GM12878 (cell line): ENCODE measurements around the gene LEKR1. TPM values are rescaled to one million over a fixed set of nuclear protein-coding genes. Genes with fewer than 3 reads are reported as not detected.

Experiments used
- ATAC-seq: fragments of 200-7000 bp; cut with Tn5 transposase; 3 replicates; pipeline ENCODE4 v1.9.1; 2020; ENCODE audit warnings: mild to moderate bottlenecking, moderate library complexity
- BruUV-seq: library from RNA; stranded (reverse); fragments of 400-500 nt; replicated peaks from 2 replicates; lab custom pipeline; 2021; lab: Mats Ljungman, UMichigan
- CTCF ChIA-PET: fragments of 300-600 bp; sonication (Branson Sonifier 250); formaldehyde crosslinking; extraction: SDS; loops from one replicate; lab custom pipeline; 2021; ENCODE audit warnings: inconsistent platforms; lab: Yijun Ruan, JAX
- POLR2A ChIA-PET: fragments of 350-600 bp; formaldehyde crosslinking; extraction: SDS; loops from one replicate; lab custom pipeline; 2021; ENCODE audit warnings: inconsistent platforms; lab: Charles Lee
- RAD21 ChIA-PET: fragments of 300-600 bp; sonication (Branson Sonifier 250); formaldehyde crosslinking; loops from one replicate; lab custom pipeline; 2023; ENCODE audit warnings: antibody characterized with exemption; ENCODE audit not compliant: unreplicated experiment; lab: Charles Lee
- SMC1A ChIA-PET: fragments of 300-600 bp; sonication (Branson Sonifier 250); formaldehyde crosslinking; loops from one replicate; lab custom pipeline; 2023; ENCODE audit not compliant: unreplicated experiment, uncharacterized antibody; lab: Charles Lee
- DNase-seq: peaks from one replicate; pipeline ENCODE4 v3.0.0-alpha.2; 2011; ENCODE audit warnings: low read depth, low spot score
- FAIRE-seq: peaks from 3 replicates; lab custom pipeline; 2011; peaks lifted over from hg19 to GRCh38; lab: Jason Lieb, UNC
- H2AFZ ChIP-seq: 2 replicates; pipeline ENCODE4 v1.6.0; 2011; ENCODE audit warnings: low read depth, low read length, control low read depth; ENCODE audit not compliant: control insufficient read depth
- H3K27ac ChIP-seq: 2 replicates; pipeline ENCODE4 v1.5.1; 2011; ENCODE audit warnings: control low read depth; ENCODE audit not compliant: control insufficient read depth, insufficient read depth
- H3K27me3 ChIP-seq, 2 experiments: replicated peaks in 1 of 2; 2 replicates each; pipeline versions ENCODE4 v1.6.0 to v1.6.1; 2011; ENCODE audit warnings: low read length in 1 of 2; ENCODE audit not compliant: control insufficient read depth in 2 of 2, insufficient read depth in 2 of 2
- H3K36me3 ChIP-seq, 2 experiments: 2 replicates each; pipeline ENCODE4 v1.5.1; 2011; ENCODE audit warnings: low read length in 1 of 2; ENCODE audit not compliant: control insufficient read depth in 2 of 2, insufficient read depth in 2 of 2
- H3K4me1 ChIP-seq: 2 replicates; pipeline ENCODE4 v1.6.1; 2011; ENCODE audit warnings: mild to moderate bottlenecking, low read length, moderate library complexity, mixed read lengths; ENCODE audit not compliant: control insufficient read depth, insufficient read depth
- H3K4me2 ChIP-seq: 2 replicates; pipeline ENCODE4 v1.6.0; 2011; ENCODE audit warnings: control low read depth; ENCODE audit not compliant: control insufficient read depth, insufficient read depth
- H3K4me3 ChIP-seq: fragments of 200-600 bp; sonication (generic); 2 replicates; pipeline ENCODE4 v1.5.1; 2016
- H3K79me2 ChIP-seq: 2 replicates; pipeline ENCODE4 v1.6.0; 2011; ENCODE audit warnings: low read length; ENCODE audit not compliant: control insufficient read depth, insufficient read depth
- H3K9ac ChIP-seq: 2 replicates; pipeline ENCODE4 v1.8.0; 2011; ENCODE audit warnings: low read length, control low read depth, mixed read lengths; ENCODE audit not compliant: control insufficient read depth, insufficient read depth
- H3K9me3 ChIP-seq: replicated peaks from 3 replicates; pipeline ENCODE4 v1.5.1; 2011; ENCODE audit warnings: mild to moderate bottlenecking, low read length; ENCODE audit not compliant: control insufficient read depth, insufficient read depth
- H4K20me1 ChIP-seq: 2 replicates; pipeline ENCODE4 v1.6.0; 2011; ENCODE audit not compliant: control insufficient read depth, insufficient read depth
- ATF2 ChIP-seq: IDR thresholded peaks from 2 replicates; pipeline ENCODE4 v1.6.1; 2012; ENCODE audit warnings: low read length, inconsistent platforms
- CREM ChIP-seq: IDR thresholded peaks from 2 replicates; pipeline ENCODE4 v1.6.1; 2014; ENCODE audit warnings: antibody characterized with exemption, low read depth
- FOXM1 ChIP-seq: IDR thresholded peaks from 2 replicates; pipeline ENCODE4 v1.6.1; 2012; ENCODE audit warnings: low read depth, mild to moderate bottlenecking, inconsistent platforms, low read length, moderate library complexity
- GABPA ChIP-seq: IDR thresholded peaks from 2 replicates; pipeline ENCODE4 v1.6.1; 2014; ENCODE audit warnings: antibody characterized with exemption, low read depth, mild to moderate bottlenecking, inconsistent platforms
- JUNB ChIP-seq: IDR thresholded peaks from 2 replicates; pipeline ENCODE4 v1.6.1; 2016; ENCODE audit warnings: antibody characterized with exemption, mild to moderate bottlenecking
- NFIC ChIP-seq: IDR thresholded peaks from 2 replicates; pipeline ENCODE4 v1.6.1; 2012; ENCODE audit warnings: low read depth, mild to moderate bottlenecking, inconsistent platforms, low read length, moderate library complexity
- NR2C1 ChIP-seq: fragments of 450-650 bp; IDR thresholded peaks from 2 replicates; pipeline ENCODE4 v1.6.1; 2017; ENCODE audit warnings: antibody characterized with exemption, mild to moderate bottlenecking, moderate library complexity
- RCOR1 ChIP-seq: conservative IDR thresholded peaks from 2 replicates; pipeline ENCODE4 v1.6.1; 2012; ENCODE audit warnings: low read depth, low read length, improper control_type of control experiment
- RUNX3 ChIP-seq: IDR thresholded peaks from 2 replicates; pipeline ENCODE4 v1.6.1; 2012; ENCODE audit warnings: low read length, inconsistent platforms
- WGBS: methylation state at CpG from one replicate; pipeline ENCODE4 v1.1.6; 2016; ENCODE audit warnings: low lambda C conversion rate; ENCODE audit not compliant: insufficient replicate concordance, insufficient coverage; ENCODE audit errors: missing lambda C conversion rate; 5-methylcytosine and 5-hydroxymethylcytosine counted together
- in situ Hi-C: fragments of 300-500 bp; cut with MboI; formaldehyde crosslinking; loops from 9 replicates; pipeline ENCODE4 v1.14.3; 2018; ENCODE audit warnings: mixed read lengths
- intact Hi-C: fragments of 100-400 bp; cut with micrococcal nuclease; formaldehyde crosslinking; loops from one replicate; pipeline ENCODE4 v1.14.2; 2022; ENCODE audit not compliant: unreplicated experiment
- polyA plus RNA-seq, 11 experiments: library from polyadenylated mRNA; depleted of rRNA in 4 of 11; unstranded in 6 of 11; stranded (reverse) in 5 of 11; fragments of >200 nt; fragmentation: Nextera tagmentation in 4 of 11; fragmentation: Illumina TruSeq in 1 of 11; extraction: Ambion mirVana in 4 of 11; extraction: Trizol in 1 of 11; gene quantifications; 1 replicate in 1 of 11; 2 replicates in 10 of 11; pipeline versions ENCODE4 v1.2.1 to v1.2.3, GENCODE V29; 2011 to 2016; ENCODE audit warnings: inconsistent platforms in 2 of 11, missing spikeins in 2 of 11, low read depth in 1 of 11
- total RNA-seq, 4 experiments: library from RNA; depleted of rRNA in 3 of 4; stranded (reverse); fragments of >200 nt in 3 of 4; fragmentation: Illumina TruSeq in 1 of 4; extraction: Trizol in 1 of 4; gene quantifications; 2 replicates each; pipeline versions ENCODE4 v1.2.1 to v1.2.3, GENCODE V29; 2013 to 2021

LEKR1 gene
- total and polyA plus RNA-seq, 10 of the 15 experiments (the other 5 are each of a cell fraction or from before 2014, with no cell fraction given) = 0.48 to 3.2 (median 1.3) TPM

DNA sequence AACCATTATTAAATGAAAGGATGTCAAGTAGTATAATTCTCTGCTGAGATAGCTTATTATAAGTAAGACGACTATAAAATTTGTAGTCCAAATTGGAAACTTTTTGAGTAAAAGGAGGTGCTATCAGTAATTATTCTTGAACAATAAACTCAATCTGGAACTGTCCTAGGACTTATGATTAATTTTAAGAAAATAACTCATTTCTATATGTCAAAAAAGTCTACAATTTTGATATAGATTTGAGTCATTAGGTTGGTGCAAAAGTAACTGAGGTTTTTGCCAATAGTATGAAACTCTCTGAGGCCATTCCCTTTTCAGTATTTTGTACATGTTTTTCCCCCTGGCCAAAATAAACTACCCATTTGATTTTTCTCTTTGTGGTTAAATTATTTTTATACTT lies 41.0 kb downstream of the LEKR1 start:
- no peak overlapping the region for H3K4me3 ChIP-seq
- no peaks in the 10 kb centered on the region; the same call in 2 of the 3 replicates for H3K9me3 ChIP-seq
- no peak overlapping the region for H2AFZ ChIP-seq
- H3K4me2 ChIP-seq = no peak overlapping the region
- H3K27me3 ChIP-seq = no peaks in the 10 kb centered on the region
- ATAC-seq = no peak
- no peak overlapping the region for H3K9ac ChIP-seq
- no peaks in the 10 kb centered on the region for H3K4me1 ChIP-seq
- H3K27ac ChIP-seq = no peak overlapping the region
- CTCF ChIA-PET = no interaction called here
- peak; percentile 96 for TF ChIP-seq NFIC
- 0 out of 2 replicates have a peak, but pooled peaks have one; percentile 27 for TF ChIP-seq GABPA
- peak; percentile 87; the same call in 1 of the 2 replicates for TF ChIP-seq FOXM1
- no peak for TF ChIP-seq NR2C1
- TF ChIP-seq RUNX3 = peak; percentile 86
- no peak for TF ChIP-seq RCOR1
- peak; percentile 93 for TF ChIP-seq JUNB
- 0 out of 2 replicates have a peak, but pooled peaks have one; percentile 49 for TF ChIP-seq ATF2
- peak; percentile 44; the same call in 1 of the 2 replicates for TF ChIP-seq CREM
- 0% methylated on average over 1 of the region's 1 CpG for WGBS
- no peak for DNase-seq
- H3K36me3 ChIP-seq = no peaks in the 10 kb centered on the region
- in situ Hi-C loops (no loop called here), intact Hi-C loops (no loop called here)
- H3K79me2 ChIP-seq = no peaks in the 10 kb centered on the region
- BruUV-seq = no TSS peak
- H4K20me1 ChIP-seq = no peaks in the 10 kb centered on the region
- FAIRE-seq = no peak
- POLR2A ChIA-PET = no interaction called here
- SMC1A ChIA-PET = no interaction called here
- RAD21 ChIA-PET = no interaction called here
